Astrocyte (in vitro differentiated cells and primary cell): ENCODE data around the gene ZNF764. TPM values are rescaled to one million over a fixed set of nuclear protein-coding genes. Genes with fewer than 3 reads are reported as not detected.

ENCODE experiments used
- DNase-seq: peaks from one replicate; pipeline ENCODE4 v3.0.0-alpha.2; 2010; ENCODE audit warnings: low read depth
- FAIRE-seq: peaks from 2 replicates; lab custom pipeline; 2011; peaks lifted over from hg19 to GRCh38; lab: Jason Lieb, UNC
- H2AFZ ChIP-seq: 2 replicates; pipeline ENCODE4 v1.6.0; 2012; ENCODE audit warnings: low read depth, low read length, inconsistent platforms
- H3K27ac ChIP-seq: 2 replicates; pipeline ENCODE4 v1.5.1; 2011; ENCODE audit warnings: low read depth, low read length, inconsistent platforms
- H3K27me3 ChIP-seq: 2 replicates; pipeline ENCODE4 v1.6.0; 2011; ENCODE audit warnings: low read length, inconsistent platforms; ENCODE audit not compliant: insufficient read depth
- H3K36me3 ChIP-seq: 2 replicates; pipeline ENCODE4 v1.5.1; 2011; ENCODE audit warnings: low read length, inconsistent platforms; ENCODE audit not compliant: insufficient read depth
- H3K4me1 ChIP-seq: 2 replicates; pipeline ENCODE4 v1.5.1; 2011; ENCODE audit warnings: low read length, inconsistent platforms; ENCODE audit not compliant: insufficient read depth
- H3K4me2 ChIP-seq: 2 replicates; pipeline ENCODE4 v1.6.0; 2012; ENCODE audit warnings: low read length, inconsistent platforms
- H3K4me3 ChIP-seq: 2 replicates; pipeline ENCODE4 v1.5.1; 2011; ENCODE audit warnings: low read depth, mild to moderate bottlenecking, low read length, inconsistent platforms; ENCODE audit not compliant: insufficient read depth
- H3K79me2 ChIP-seq: 2 replicates; pipeline ENCODE4 v1.6.0; 2012; ENCODE audit warnings: mild to moderate bottlenecking, low read length, inconsistent platforms; ENCODE audit not compliant: insufficient read depth
- H3K9ac ChIP-seq: 2 replicates; pipeline ENCODE4 v1.6.0; 2012; ENCODE audit warnings: mild to moderate bottlenecking, low read length, inconsistent platforms
- H3K9me3 ChIP-seq: 2 replicates; pipeline ENCODE4 v1.5.1; 2012; ENCODE audit warnings: low read depth, mild to moderate bottlenecking, low read length, inconsistent platforms; ENCODE audit not compliant: insufficient read depth
- H4K20me1 ChIP-seq: 2 replicates; pipeline ENCODE4 v1.6.0; 2012; ENCODE audit warnings: low read length, inconsistent platforms; ENCODE audit not compliant: insufficient read depth
- H3K27ac Mint-ChIP-seq: one replicate; pipeline ENCODE4 v1.8.0; 2021; ENCODE audit warnings: mild to moderate bottlenecking, mixed read lengths; ENCODE audit not compliant: unreplicated experiment
- H3K27me3 Mint-ChIP-seq: one replicate; pipeline ENCODE4 v1.8.0; 2021; ENCODE audit warnings: low read depth, mixed read lengths; ENCODE audit not compliant: unreplicated experiment
- H3K36me3 Mint-ChIP-seq: one replicate; pipeline ENCODE4 v1.8.0; 2021; ENCODE audit warnings: low read depth, mixed read lengths; ENCODE audit not compliant: unreplicated experiment
- H3K4me1 Mint-ChIP-seq: one replicate; pipeline ENCODE4 v1.8.0; 2021; ENCODE audit warnings: low read depth, mixed read lengths; ENCODE audit not compliant: unreplicated experiment
- H3K4me3 Mint-ChIP-seq: one replicate; pipeline ENCODE4 v1.8.0; 2021; ENCODE audit warnings: mild to moderate bottlenecking, moderate library complexity, mixed read lengths; ENCODE audit not compliant: unreplicated experiment
- H3K9me3 Mint-ChIP-seq: one replicate; pipeline ENCODE4 v1.8.0; 2021; ENCODE audit warnings: mild to moderate bottlenecking, mixed read lengths; ENCODE audit not compliant: unreplicated experiment
- CTCF ChIP-seq: IDR thresholded peaks from 2 replicates; pipeline ENCODE4 v1.5.1; 2011; ENCODE audit warnings: low read depth, mild to moderate bottlenecking, inconsistent platforms, low read length, moderate library complexity; ENCODE audit not compliant: insufficient read depth
- EZH2 ChIP-seq: IDR thresholded peaks from 2 replicates; pipeline ENCODE4 v1.6.1; 2012; ENCODE audit warnings: mild to moderate bottlenecking, low read length, inconsistent platforms; ENCODE audit not compliant: insufficient read depth
- total RNA-seq: library from RNA; stranded (reverse); gene quantifications from 2 replicates; pipeline ENCODE4 v1.2.1, GENCODE V29; 2021

Gene ZNF764
- total RNA-seq, 1 donor from 2014 or later, result 8.5 TPM

DNA sequence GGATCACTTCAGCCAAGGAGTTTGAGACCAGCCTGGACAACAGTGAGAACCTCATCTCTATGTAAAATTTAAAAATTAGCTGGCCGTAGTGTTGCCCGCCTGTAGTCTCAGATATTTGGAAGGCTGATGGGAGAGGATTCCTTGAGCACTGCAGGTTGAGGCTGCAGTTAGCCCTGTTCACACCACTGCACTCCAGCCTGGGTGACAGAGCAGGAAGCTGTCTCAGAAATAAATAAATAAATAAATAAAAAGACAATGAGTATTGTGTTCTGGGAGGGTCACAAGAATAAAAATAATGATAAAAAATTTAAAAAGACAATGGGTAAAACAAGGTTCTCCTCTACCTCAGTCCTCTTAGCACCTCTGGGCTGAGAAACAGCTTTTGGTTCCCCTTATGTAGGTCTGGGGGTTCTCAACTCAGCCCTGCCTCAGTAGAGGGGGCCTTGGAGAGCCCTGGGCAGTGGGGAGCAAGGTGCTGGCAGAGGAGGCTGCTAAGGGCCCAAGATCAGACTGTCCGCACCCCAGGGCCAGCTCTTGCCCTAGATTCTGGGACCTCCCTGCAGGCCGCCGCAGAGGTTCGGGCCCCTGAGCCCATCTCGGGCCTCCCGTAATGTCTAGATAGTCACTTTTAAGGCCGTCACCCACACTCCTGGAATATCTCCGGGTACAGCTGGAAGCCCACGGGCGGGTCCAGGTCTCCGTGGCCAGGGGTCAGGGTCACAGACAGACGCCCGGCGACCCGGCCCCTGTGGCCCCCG lies 3.4 kb downstream of the ZNF764 start:
- H3K4me2 ChIP-seq, result no peak overlapping the region
- FAIRE-seq (no peak), DNase-seq (no peak)
- Mint-ChIP-seq H3K27me3 (no peaks in the 10 kb centered on the region), H3K27ac (no peak overlapping the region), H3K9me3 (no peaks in the 10 kb centered on the region), H3K4me1 (peaks cover 5% of the 10 kb centered on the region), H3K36me3 (no peaks in the 10 kb centered on the region), H3K4me3 (no peak overlapping the region)
- H3K4me3 ChIP-seq, result no peak overlapping the region
- TF ChIP-seq EZH2 (no peak), CTCF (no peak)
- H3K36me3 ChIP-seq, result no peaks in the 10 kb centered on the region
- H3K9ac ChIP-seq, result no peak overlapping the region
- H3K4me1 ChIP-seq, result peaks cover 9% of the 10 kb centered on the region
- H3K79me2 ChIP-seq, result peaks cover 24% of the 10 kb centered on the region
- no peaks in the 10 kb centered on the region for H3K9me3 ChIP-seq
- peaks cover 5% of the 10 kb centered on the region for H4K20me1 ChIP-seq
- no peak overlapping the region for H3K27ac ChIP-seq
- H3K27me3 ChIP-seq, result no peaks in the 10 kb centered on the region
- H2AFZ ChIP-seq, result no peak overlapping the region

DNA sequence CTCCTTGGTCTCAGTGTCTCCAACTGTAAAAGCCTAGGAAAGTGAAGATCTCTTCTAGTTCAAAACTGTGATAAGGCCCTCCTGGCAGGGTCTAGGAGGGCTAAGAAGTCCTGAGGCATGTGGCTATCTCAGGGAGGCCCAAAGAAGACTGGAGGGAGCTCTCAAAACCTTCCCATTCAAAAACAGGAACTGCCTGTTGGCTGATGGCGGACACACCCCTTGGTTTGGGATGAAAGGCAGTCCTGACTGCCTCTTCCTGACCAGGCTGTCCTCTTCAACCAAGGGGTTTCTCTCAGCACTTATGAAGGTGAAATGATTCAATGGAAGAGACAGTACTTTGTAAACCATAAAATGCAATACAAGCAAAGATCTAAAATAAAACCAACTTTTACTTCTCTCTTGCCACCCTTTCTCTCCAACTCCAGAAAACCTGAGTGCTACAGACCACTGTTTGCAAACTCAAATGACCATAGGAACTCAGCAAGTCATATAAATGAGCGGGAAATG lies 4.7 kb downstream of the ZNF764 start:
- H3K9me3 ChIP-seq, result no peaks in the 10 kb centered on the region
- Mint-ChIP-seq H3K9me3 (no peaks in the 10 kb centered on the region), H3K4me3 (peak overlapping the region; percentile 14), H3K27me3 (no peaks in the 10 kb centered on the region), H3K27ac (no peak overlapping the region), H3K4me1 (peaks cover 14% of the 10 kb centered on the region), H3K36me3 (no peaks in the 10 kb centered on the region)
- no peak for DNase-seq
- no peak overlapping the region for H3K27ac ChIP-seq
- H3K9ac ChIP-seq, result no peak overlapping the region
- FAIRE-seq, result no peak
- no peak overlapping the region for H3K4me2 ChIP-seq
- peaks cover 24% of the 10 kb centered on the region for H3K79me2 ChIP-seq
- H2AFZ ChIP-seq, result no peak overlapping the region
- H4K20me1 ChIP-seq, result peaks cover 5% of the 10 kb centered on the region
- TF ChIP-seq CTCF (no peak), EZH2 (no peak)
- H3K27me3 ChIP-seq, result no peaks in the 10 kb centered on the region
- no peak overlapping the region for H3K4me3 ChIP-seq
- no peaks in the 10 kb centered on the region for H3K36me3 ChIP-seq
- peaks cover 9% of the 10 kb centered on the region for H3K4me1 ChIP-seq

GRCh38 chr16:30552956-30553355 lies 5.2 kb downstream of the ZNF764 start:
- H3K4me2 ChIP-seq, result no peak overlapping the region
- H3K4me1 ChIP-seq, result peaks cover 9% of the 10 kb centered on the region
- no peak for FAIRE-seq
- no peak for TF ChIP-seq EZH2
- no peak for TF ChIP-seq CTCF
- H3K79me2 ChIP-seq, result peaks cover 24% of the 10 kb centered on the region
- H3K9me3 ChIP-seq, result no peaks in the 10 kb centered on the region
- no peak overlapping the region for H2AFZ ChIP-seq
- peaks cover 15% of the 10 kb centered on the region for H3K4me1 Mint-ChIP-seq
- no peaks in the 10 kb centered on the region for H3K27me3 Mint-ChIP-seq
- H4K20me1 ChIP-seq, result peaks cover 5% of the 10 kb centered on the region
- H3K4me3 ChIP-seq, result no peak overlapping the region
- no peak overlapping the region for H3K27ac Mint-ChIP-seq
- no peaks in the 10 kb centered on the region for H3K36me3 ChIP-seq
- H3K4me3 Mint-ChIP-seq, result no peak overlapping the region
- DNase-seq, result no peak
- H3K9me3 Mint-ChIP-seq, result no peaks in the 10 kb centered on the region
- H3K9ac ChIP-seq, result no peak overlapping the region
- no peak overlapping the region for H3K27ac ChIP-seq
- H3K36me3 Mint-ChIP-seq, result no peaks in the 10 kb centered on the region
- no peaks in the 10 kb centered on the region for H3K27me3 ChIP-seq
